Measurements from ENCODE around the gene RAX.

RAX gene

GRCh38 chr18:59233017-59233410 is 40.2 kb downstream of the RAX start:
- DNase-seq (ENCODE audit: extremely low spot score), result no peak
- CTCF ChIA-PET, result no interaction called here

DNA sequence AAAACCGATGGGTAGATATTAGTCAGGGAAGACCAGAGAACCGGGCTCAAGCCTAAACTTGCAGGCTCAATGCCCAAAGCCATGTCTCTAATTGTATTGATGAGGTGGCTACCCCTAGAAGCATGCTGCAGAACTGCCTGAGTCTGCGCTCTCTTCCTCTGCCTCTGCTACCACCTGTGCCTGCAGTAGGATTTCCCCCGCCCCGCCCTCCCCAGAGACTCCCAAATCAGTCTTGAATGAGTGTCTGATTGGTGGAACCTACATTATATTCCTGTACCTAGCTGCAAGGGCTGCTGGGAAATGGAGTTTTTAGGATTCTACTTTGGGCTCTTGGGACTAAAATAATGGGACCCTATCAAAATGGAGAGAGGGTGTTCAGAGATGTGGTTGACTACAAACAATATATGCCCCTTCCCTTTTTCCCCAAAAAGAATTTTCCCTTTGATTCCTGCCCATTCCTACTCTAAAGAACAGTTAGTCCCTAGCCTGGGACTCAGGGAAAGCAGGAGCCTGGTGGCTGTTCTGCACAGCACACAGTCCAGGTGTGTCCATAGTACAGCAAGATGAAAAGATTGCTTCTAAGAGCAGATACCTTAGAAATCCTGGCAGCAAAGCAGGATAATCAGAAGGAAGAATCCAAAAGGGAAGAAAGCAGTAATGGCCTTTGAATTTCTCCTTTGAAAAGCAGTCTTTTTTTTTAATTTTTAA is 40.8 kb downstream of the RAX start:
- POLR2A ChIA-PET, result no interaction called here
- TF ChIP-seq FOXK2 (IDR thresholded peaks at IDR 0.05), result no peak
- TF ChIP-seq, protein P1, sequence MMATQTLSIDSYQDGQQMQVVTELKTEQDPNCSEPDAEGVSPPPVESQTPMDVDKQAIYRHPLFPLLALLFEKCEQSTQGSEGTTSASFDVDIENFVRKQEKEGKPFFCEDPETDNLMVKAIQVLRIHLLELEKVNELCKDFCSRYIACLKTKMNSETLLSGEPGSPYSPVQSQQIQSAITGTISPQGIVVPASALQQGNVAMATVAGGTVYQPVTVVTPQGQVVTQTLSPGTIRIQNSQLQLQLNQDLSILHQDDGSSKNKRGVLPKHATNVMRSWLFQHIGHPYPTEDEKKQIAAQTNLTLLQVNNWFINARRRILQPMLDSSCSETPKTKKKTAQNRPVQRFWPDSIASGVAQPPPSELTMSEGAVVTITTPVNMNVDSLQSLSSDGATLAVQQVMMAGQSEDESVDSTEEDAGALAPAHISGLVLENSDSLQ (IDR thresholded peaks at IDR 0.05), result no peak
- no peak for TF ChIP-seq BHLHE40 (IDR thresholded peaks at IDR 0.05; ENCODE audit: borderline replicate concordance)
- TF ChIP-seq HDGF (IDR thresholded peaks at IDR 0.05; ENCODE audit: borderline replicate concordance), result no peak
- TF ChIP-seq SUZ12 (IDR thresholded peaks at IDR 0.05), result no peak
- TF ChIP-seq FOXM1 (IDR thresholded peaks at IDR 0.05; ENCODE audit: borderline replicate concordance), result no peak
- TF ChIP-seq ZNF384 (IDR thresholded peaks at IDR 0.05), result no peak
- TF ChIP-seq ARNT (IDR thresholded peaks at IDR 0.05), result no peak
- no peak for TF ChIP-seq LEF1 (IDR thresholded peaks at IDR 0.05; ENCODE audit: borderline replicate concordance)
- no peak for TF ChIP-seq L3MBTL2 (conservative IDR thresholded peaks at IDR 0.05)
- TF ChIP-seq ELF4 (IDR thresholded peaks at IDR 0.05), result no peak
- no peak for TF ChIP-seq FOXA1 (IDR thresholded peaks at IDR 0.05)
- TF ChIP-seq CTBP1 (IDR thresholded peaks at IDR 0.05; ENCODE audit: borderline replicate concordance), result no peak
- CTCF ChIA-PET, result no interaction called here
- DNase-seq (ENCODE audit: extremely low spot score), result no peak

More at GRCh38 chr18:59233017-59233410, 40.2 kb downstream of the RAX start:
- POLR2A ChIA-PET, result no interaction called here
- no peak for TF ChIP-seq LEF1 (IDR thresholded peaks at IDR 0.05; ENCODE audit: borderline replicate concordance)
- no peak for TF ChIP-seq SUZ12 (IDR thresholded peaks at IDR 0.05)
- TF ChIP-seq, protein P1 (IDR thresholded peaks at IDR 0.05), result no peak
- TF ChIP-seq ARNT (IDR thresholded peaks at IDR 0.05), result no peak
- no peak for TF ChIP-seq TARDBP (IDR thresholded peaks at IDR 0.05)
- no peak for TF ChIP-seq HDGF (IDR thresholded peaks at IDR 0.05; ENCODE audit: borderline replicate concordance)
- no peak for TF ChIP-seq NFRKB (IDR thresholded peaks at IDR 0.05)
- no peak for TF ChIP-seq CTBP1 (IDR thresholded peaks at IDR 0.05; ENCODE audit: borderline replicate concordance)
- no peak for TF ChIP-seq BHLHE40 (IDR thresholded peaks at IDR 0.05; ENCODE audit: borderline replicate concordance)
- no peak for TF ChIP-seq FOXM1 (IDR thresholded peaks at IDR 0.05; ENCODE audit: borderline replicate concordance)
- no peak for TF ChIP-seq L3MBTL2 (conservative IDR thresholded peaks at IDR 0.05)
- no peak for TF ChIP-seq FOXA1 (IDR thresholded peaks at IDR 0.05)
- no peak for TF ChIP-seq FOXK2 (IDR thresholded peaks at IDR 0.05)
- TF ChIP-seq ZNF384 (IDR thresholded peaks at IDR 0.05), result no peak
- no peak for TF ChIP-seq ELF4 (IDR thresholded peaks at IDR 0.05)
- no peak for TF ChIP-seq SP1 (IDR thresholded peaks at IDR 0.05)

DNA sequence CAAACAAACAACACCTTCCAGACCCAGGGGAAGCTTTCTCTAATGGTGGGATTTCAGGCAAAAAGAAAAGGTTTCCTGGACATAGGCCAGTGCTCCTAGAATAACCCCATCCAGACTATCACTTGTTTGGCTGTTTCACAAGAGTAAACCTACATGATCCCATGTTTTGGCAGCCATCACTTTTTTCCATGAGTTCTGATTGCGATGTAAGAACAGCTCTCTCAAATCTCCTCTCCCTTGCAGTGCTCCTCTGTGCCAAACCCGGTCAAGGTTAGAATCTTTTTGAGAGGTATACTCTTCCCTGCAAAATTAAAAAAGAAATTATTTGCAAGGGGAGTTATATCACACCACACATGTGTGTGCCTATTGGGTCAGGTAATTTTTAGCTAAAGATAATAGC is 41.4 kb downstream of the RAX start:
- DNase-seq (ENCODE audit: extremely low spot score), result no peak

DNA sequence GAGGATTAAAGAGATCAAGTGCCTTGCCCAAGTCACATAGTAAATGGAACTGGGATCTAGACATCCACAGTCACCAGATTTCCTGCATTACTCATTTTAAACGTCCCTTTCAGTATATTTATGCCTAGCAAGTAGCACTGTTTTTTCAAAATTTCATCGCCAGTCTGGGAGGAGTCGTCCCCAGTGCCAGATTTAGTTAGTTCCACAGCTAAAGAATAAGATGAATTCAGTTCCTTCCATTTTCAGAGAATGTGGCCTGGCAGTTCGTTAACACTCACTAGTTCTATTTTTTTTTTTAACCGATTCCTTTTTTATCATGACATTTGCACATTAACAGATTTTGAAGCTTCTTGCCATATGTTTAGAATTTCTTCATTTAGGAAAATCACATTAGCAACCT is 42.1 kb downstream of the RAX start:
- POLR2A ChIA-PET, result no interaction called here
- no peak for DNase-seq (ENCODE audit: extremely low spot score)
- CTCF ChIA-PET, result no interaction called here
- TF ChIP-seq CTBP1 (IDR thresholded peaks at IDR 0.05; ENCODE audit: borderline replicate concordance), result no peak
- no peak for TF ChIP-seq BHLHE40 (IDR thresholded peaks at IDR 0.05; ENCODE audit: borderline replicate concordance)
- TF ChIP-seq SUZ12 (IDR thresholded peaks at IDR 0.05), result no peak
- no peak for TF ChIP-seq FOXK2 (IDR thresholded peaks at IDR 0.05)
- TF ChIP-seq TARDBP (IDR thresholded peaks at IDR 0.05), result no peak
- no peak for TF ChIP-seq NFRKB (IDR thresholded peaks at IDR 0.05)
- no peak for TF ChIP-seq LEF1 (IDR thresholded peaks at IDR 0.05; ENCODE audit: borderline replicate concordance)
- TF ChIP-seq ARNT (IDR thresholded peaks at IDR 0.05), result no peak
- no peak for TF ChIP-seq FOXM1 (IDR thresholded peaks at IDR 0.05; ENCODE audit: borderline replicate concordance)
- TF ChIP-seq ELF4 (IDR thresholded peaks at IDR 0.05), result no peak
- TF ChIP-seq, protein P1 (IDR thresholded peaks at IDR 0.05), result no peak
- no peak for TF ChIP-seq SP1 (IDR thresholded peaks at IDR 0.05)
- no peak for TF ChIP-seq ZNF384 (IDR thresholded peaks at IDR 0.05)
- TF ChIP-seq HDGF (IDR thresholded peaks at IDR 0.05; ENCODE audit: borderline replicate concordance), result no peak
- TF ChIP-seq L3MBTL2 (conservative IDR thresholded peaks at IDR 0.05), result no peak
- no peak for TF ChIP-seq FOXA1 (IDR thresholded peaks at IDR 0.05)

More for the DNA sequence above, 41.4 kb downstream of the RAX start:
- TF ChIP-seq, protein P1 (IDR thresholded peaks at IDR 0.05), result no peak
- TF ChIP-seq BHLHE40 (IDR thresholded peaks at IDR 0.05; ENCODE audit: borderline replicate concordance) (no peak), SUZ12 (IDR thresholded peaks at IDR 0.05) (no peak), NFRKB (IDR thresholded peaks at IDR 0.05) (no peak), FOXA1 (IDR thresholded peaks at IDR 0.05) (no peak), LEF1 (IDR thresholded peaks at IDR 0.05; ENCODE audit: borderline replicate concordance) (no peak), ZNF384 (IDR thresholded peaks at IDR 0.05) (no peak), ELF4 (IDR thresholded peaks at IDR 0.05) (no peak), TARDBP (IDR thresholded peaks at IDR 0.05) (no peak), SP1 (IDR thresholded peaks at IDR 0.05) (no peak), FOXM1 (IDR thresholded peaks at IDR 0.05; ENCODE audit: borderline replicate concordance) (no peak), CTBP1 (IDR thresholded peaks at IDR 0.05; ENCODE audit: borderline replicate concordance) (no peak), ARNT (IDR thresholded peaks at IDR 0.05) (no peak), L3MBTL2 (conservative IDR thresholded peaks at IDR 0.05) (no peak), HDGF (IDR thresholded peaks at IDR 0.05; ENCODE audit: borderline replicate concordance) (no peak)
- ChIA-PET POLR2A (no interaction called here), CTCF (no interaction called here)

Data from HEK293T (cell line).